HK-2 (cell line): Measurements from ENCODE around the gene OXNAD1.

Source experiments
- DNase-seq: peaks from one replicate; pipeline ENCODE4 v3.0.0-alpha.2; 2018; ENCODE audit not compliant: unreplicated experiment

The OXNAD1 gene

GRCh38 chr3:16247282-16248061, 17.5 kb upstream of the OXNAD1 start:
- peak; percentile 63 for DNase-seq

- no peak for DNase-seq
Measured at GRCh38 chr3:16248556-16248955, 16.5 kb upstream of the OXNAD1 start.

- no peak for DNase-seq
Measured at GRCh38 chr3:16249336-16249735, 15.7 kb upstream of the OXNAD1 start.

- no peak for DNase-seq
Measured at GRCh38 chr3:16249886-16250285, 15.1 kb upstream of the OXNAD1 start.

- DNase-seq: no peak
Measured at GRCh38 chr3:16251316-16252085, 13.5 kb upstream of the OXNAD1 start.

GRCh38 chr3:16252243-16252978, 12.6 kb upstream of the OXNAD1 start:
- DNase-seq: no peak

- no peak for DNase-seq
Measured at GRCh38 chr3:16252988-16253387, 12.0 kb upstream of the OXNAD1 start.

GRCh38 chr3:16253601-16254000, 11.4 kb upstream of the OXNAD1 start:
- DNase-seq: no peak

GRCh38 chr3:16254916-16255315, 10.1 kb upstream of the OXNAD1 start:
- no peak for DNase-seq

GRCh38 chr3:16255326-16255725, 9.7 kb upstream of the OXNAD1 start:
- DNase-seq: no peak

- DNase-seq: no peak
Measured at GRCh38 chr3:16255726-16256125, 9.3 kb upstream of the OXNAD1 start.

- no peak for DNase-seq
Measured at GRCh38 chr3:16257309-16257708, 7.7 kb upstream of the OXNAD1 start.

GRCh38 chr3:16258177-16258576, 6.8 kb upstream of the OXNAD1 start:
- DNase-seq: no peak

GRCh38 chr3:16258866-16259265, 6.1 kb upstream of the OXNAD1 start:
- DNase-seq: no peak

- no peak for DNase-seq
Measured at GRCh38 chr3:16260046-16260445, 5.0 kb upstream of the OXNAD1 start.

GRCh38 chr3:16262174-16262573, 2.8 kb upstream of the OXNAD1 start:
- no peak for DNase-seq

GRCh38 chr3:16264174-16264707, 771 bp upstream of the OXNAD1 start:
- DNase-seq: no peak

GRCh38 chr3:16265455-16265786, 409 bp downstream of the OXNAD1 start:
- DNase-seq: no peak

- no peak for DNase-seq
Measured at GRCh38 chr3:16266714-16267113, 1.7 kb downstream of the OXNAD1 start.

- no peak for DNase-seq
Measured at GRCh38 chr3:16270855-16271254, 5.8 kb downstream of the OXNAD1 start.

- no peak for DNase-seq
Measured at GRCh38 chr3:16272588-16272987, 7.6 kb downstream of the OXNAD1 start.

GRCh38 chr3:16273867-16274266, 8.9 kb downstream of the OXNAD1 start:
- no peak for DNase-seq
